OCI-LY1 (cell line): Measurements from ENCODE around the gene ZNF182.

Experiments used
- EZH2 ChIP-seq: fragments of 200-600 bp; sonication (generic), shearing (Covaris generic); IDR thresholded peaks from 2 replicates; pipeline ENCODE4 v1.8.0; 2017; ENCODE audit warnings: borderline replicate concordance, mixed run types, mild to moderate bottlenecking, antibody characterized with exemption, low read length, moderate library complexity, mixed read lengths
- TF ChIP-seq, protein P1 (sequence below): fragments of 200-600 bp; sonication (generic), shearing (Covaris generic); IDR thresholded peaks from 2 replicates; pipeline ENCODE4 v1.5.1; 2017; ENCODE audit warnings: mild to moderate bottlenecking, antibody characterized with exemption, low read length, moderate library complexity, mixed read lengths

GRCh38 chrX:48001260-48001659 is 2.5 kb downstream of the ZNF182 start:
- TF ChIP-seq EZH2, result no peak
- TF ChIP-seq, protein P1, sequence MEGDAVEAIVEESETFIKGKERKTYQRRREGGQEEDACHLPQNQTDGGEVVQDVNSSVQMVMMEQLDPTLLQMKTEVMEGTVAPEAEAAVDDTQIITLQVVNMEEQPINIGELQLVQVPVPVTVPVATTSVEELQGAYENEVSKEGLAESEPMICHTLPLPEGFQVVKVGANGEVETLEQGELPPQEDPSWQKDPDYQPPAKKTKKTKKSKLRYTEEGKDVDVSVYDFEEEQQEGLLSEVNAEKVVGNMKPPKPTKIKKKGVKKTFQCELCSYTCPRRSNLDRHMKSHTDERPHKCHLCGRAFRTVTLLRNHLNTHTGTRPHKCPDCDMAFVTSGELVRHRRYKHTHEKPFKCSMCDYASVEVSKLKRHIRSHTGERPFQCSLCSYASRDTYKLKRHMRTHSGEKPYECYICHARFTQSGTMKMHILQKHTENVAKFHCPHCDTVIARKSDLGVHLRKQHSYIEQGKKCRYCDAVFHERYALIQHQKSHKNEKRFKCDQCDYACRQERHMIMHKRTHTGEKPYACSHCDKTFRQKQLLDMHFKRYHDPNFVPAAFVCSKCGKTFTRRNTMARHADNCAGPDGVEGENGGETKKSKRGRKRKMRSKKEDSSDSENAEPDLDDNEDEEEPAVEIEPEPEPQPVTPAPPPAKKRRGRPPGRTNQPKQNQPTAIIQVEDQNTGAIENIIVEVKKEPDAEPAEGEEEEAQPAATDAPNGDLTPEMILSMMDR, result no peak
